GM19328 (cell line): ENCODE measurements around the gene C2orf78.

Source experiments
- ATAC-seq: cut with Tn5 transposase; IDR thresholded peaks from one replicate; pipeline ENCODE4 v1.9.1; 2021; ENCODE audit warnings: mild to moderate bottlenecking, moderate library complexity; ENCODE audit not compliant: unreplicated experiment

Gene C2orf78

GRCh38 chr2:73836141-73836943 lies 52.4 kb downstream of the C2orf78 start:
- ATAC-seq = no peak

GRCh38 chr2:73837847-73838585 lies 54.0 kb downstream of the C2orf78 start:
- ATAC-seq = no peak

DNA sequence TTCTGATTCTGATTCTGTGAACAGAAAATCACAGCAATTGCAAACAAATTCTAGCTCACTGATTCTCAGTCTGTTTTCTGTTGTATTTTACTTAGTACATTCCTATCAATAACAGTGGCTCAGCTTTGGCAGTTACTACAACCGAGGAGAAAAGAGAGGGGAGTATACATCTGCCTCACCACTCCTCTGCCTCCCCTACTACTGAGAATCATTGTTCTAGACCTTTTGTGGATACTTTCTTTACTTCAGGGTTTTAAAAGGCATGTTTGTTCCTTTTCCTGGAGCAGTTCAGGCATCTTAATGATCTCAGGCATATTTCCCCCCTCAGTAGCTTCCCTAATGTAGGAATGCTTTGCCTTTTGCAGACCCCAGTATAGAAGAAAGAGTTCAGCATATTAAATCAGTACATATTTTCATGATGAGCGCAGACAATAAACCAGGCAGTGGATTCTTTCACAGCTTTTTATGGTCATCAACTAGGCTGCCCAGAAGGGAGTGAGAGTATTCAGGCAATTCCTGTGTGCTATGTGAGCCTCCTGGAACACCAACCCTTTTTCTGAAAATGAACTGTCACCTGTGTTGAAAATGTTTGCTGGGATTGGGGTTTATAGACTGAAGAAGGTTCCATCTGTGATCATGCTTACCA lies 55.0 kb downstream of the C2orf78 start:
- no peak for ATAC-seq

GRCh38 chr2:73839653-73840411 lies 55.8 kb downstream of the C2orf78 start:
- no peak for ATAC-seq

DNA sequence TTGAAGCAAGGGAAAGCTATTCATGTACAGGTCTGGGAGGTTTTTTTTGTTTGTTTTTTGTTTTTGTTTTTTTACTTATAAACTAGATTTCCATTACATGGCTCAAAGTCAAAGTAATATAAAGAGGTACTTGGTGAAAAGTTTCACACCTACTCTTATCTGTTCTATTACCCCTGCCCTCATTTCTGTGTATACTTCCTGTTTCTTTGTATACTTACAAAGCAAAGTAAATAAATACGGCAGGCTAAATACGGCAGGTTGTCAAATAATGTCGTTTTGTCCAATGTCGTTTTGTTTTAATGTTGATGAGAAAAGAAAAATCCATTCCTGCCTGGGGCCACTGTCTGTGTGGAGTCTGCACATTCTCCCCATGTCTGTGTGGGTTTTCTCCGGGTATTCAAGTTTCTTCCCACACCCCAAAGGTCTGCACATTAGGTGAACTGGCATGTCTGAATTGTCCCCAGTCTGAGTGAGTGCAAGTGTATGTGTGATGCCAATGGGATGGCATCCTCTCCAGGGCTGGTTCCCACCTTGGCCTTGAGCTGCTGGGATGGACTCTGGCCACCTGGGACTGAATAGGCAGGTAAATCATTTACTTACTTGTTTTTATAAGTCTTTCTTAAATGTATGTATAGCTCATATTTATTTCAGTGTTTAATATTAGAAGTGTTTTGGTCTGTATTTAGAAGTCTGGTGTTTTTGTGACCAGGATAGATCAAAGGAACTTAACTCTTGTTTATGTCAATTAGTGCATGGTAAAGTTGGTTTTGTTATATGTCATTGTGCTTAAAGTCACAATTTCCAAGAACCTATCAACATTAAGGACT lies 58.1 kb downstream of the C2orf78 start:
- ATAC-seq = no peak

DNA sequence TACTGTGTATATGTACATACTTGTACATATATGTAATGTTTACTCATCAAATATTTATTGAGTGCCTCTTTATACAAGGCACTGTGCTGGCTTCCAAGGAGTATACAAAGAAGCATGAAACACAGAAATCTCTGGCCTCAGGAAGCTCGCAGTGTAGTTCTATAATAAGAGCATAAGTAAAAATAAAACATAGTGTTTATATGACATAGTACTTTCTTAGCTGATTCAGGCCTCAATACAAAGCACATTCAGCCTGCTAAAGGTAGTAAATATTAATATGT lies 58.7 kb downstream of the C2orf78 start:
- ATAC-seq = no peak

GRCh38 chr2:73844087-73844486 lies 60.1 kb downstream of the C2orf78 start:
- no peak for ATAC-seq

GRCh38 chr2:73850009-73850408 lies 66.0 kb downstream of the C2orf78 start:
- ATAC-seq = no peak

- ATAC-seq = no peak
Measured at GRCh38 chr2:73851274-73851673, 67.3 kb downstream of the C2orf78 start.

GRCh38 chr2:73852020-73852419 lies 68.0 kb downstream of the C2orf78 start:
- no peak for ATAC-seq

DNA sequence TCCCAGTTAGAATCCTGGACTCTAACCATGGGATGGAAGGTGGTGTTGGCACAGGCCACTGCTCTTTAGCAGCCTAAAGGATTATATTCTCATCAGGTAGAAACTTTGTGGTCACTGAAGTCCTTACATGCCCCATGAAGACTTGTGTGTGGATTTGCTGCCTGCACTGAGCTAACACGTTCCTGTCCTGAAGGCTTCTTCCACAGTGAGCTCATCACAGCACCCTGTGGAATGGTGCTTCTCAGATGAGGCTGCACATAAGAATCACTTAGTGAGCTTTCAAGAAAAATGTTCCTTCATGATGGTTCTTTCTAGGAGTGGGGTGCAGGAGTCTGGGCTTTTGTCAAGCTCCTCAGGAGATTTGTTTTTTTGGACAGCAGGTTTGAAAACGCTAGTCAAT lies 71.5 kb downstream of the C2orf78 start:
- ATAC-seq = no peak

GRCh38 chr2:73856214-73856613 lies 72.2 kb downstream of the C2orf78 start:
- ATAC-seq = no peak

DNA sequence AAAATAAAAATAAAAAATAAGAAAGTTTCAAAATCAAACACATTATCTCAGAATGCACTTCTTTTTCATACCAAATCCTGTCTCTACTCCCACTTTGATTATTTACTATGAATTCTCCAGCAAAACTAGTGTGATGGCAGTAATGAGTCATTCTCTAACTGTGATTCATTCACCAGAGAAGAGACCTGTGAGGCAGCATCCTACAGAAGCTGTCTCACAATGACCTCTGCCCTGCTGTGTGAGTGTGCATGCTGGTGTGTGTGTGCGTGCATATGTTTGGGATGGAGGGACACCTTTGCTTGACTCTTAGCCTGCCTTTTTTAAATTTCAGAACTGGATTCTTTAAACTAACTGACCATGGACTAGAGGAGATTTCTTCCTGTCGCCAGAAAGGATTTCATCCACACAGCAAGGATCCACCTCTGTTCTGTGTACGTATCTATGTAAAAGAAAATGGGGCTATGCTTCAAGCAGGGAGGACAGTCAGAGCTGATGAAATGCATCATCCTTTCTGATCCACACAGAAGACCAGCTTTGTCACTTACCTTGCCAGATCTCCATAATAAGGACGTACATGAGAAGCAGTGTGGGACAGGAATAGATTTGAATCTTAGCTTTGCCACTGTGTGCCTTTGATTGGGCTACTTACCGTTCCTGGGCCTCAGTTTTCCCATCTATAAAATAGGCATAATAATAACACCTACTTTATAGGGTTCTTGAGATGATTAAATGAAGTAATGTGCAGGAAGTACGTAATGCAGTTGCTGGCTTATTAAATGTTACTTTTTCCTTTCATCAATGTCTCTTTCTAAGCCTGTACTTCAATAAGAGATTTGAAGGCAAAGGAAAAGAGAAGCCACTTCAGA lies 76.0 kb downstream of the C2orf78 start:
- ATAC-seq = no peak

- no peak for ATAC-seq
Measured at GRCh38 chr2:73862987-73863386, 79.0 kb downstream of the C2orf78 start.
